ENCODE data around the gene PPP2R5B. TPM values are rescaled to one million over a fixed set of nuclear protein-coding genes. Genes with fewer than 3 reads are reported as not detected.

PPP2R5B gene
- total RNA-seq, 1 experiment from 2014 or later, result 38.0 TPM

- CTCF ChIA-PET, result interaction anchor here (0.7 to 7.1 kb wide), 5 partner anchors 14 to 44 kb away, joined by 3 to 93 read pairs (median 3); partner anchors contain the start of gene ATG2A
- DNase-seq (ENCODE audit: unreplicated experiment), result no peak
- Mint-ChIP-seq H3K9me3 (ENCODE audit: unreplicated experiment) (no peaks in the 10 kb centered on the region), H3K27ac (ENCODE audit: low read depth, unreplicated experiment) (peak overlapping the region; percentile 20), H3K4me1 (ENCODE audit: insufficient read depth, unreplicated experiment) (no peaks in the 10 kb centered on the region), H3K36me3 (ENCODE audit: insufficient read depth, unreplicated experiment) (no peaks in the 10 kb centered on the region), H3K4me3 (ENCODE audit: unreplicated experiment) (no peak overlapping the region), H3K27me3 (ENCODE audit: insufficient read depth, unreplicated experiment) (no peaks in the 10 kb centered on the region)
- intact Hi-C loops (cut with micrococcal nuclease), result no loop called here
- TF ChIP-seq, protein P1, sequence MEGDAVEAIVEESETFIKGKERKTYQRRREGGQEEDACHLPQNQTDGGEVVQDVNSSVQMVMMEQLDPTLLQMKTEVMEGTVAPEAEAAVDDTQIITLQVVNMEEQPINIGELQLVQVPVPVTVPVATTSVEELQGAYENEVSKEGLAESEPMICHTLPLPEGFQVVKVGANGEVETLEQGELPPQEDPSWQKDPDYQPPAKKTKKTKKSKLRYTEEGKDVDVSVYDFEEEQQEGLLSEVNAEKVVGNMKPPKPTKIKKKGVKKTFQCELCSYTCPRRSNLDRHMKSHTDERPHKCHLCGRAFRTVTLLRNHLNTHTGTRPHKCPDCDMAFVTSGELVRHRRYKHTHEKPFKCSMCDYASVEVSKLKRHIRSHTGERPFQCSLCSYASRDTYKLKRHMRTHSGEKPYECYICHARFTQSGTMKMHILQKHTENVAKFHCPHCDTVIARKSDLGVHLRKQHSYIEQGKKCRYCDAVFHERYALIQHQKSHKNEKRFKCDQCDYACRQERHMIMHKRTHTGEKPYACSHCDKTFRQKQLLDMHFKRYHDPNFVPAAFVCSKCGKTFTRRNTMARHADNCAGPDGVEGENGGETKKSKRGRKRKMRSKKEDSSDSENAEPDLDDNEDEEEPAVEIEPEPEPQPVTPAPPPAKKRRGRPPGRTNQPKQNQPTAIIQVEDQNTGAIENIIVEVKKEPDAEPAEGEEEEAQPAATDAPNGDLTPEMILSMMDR (IDR thresholded peaks at IDR 0.05; ENCODE audit: unreplicated experiment), result no peak
- BruUV-seq (replicated peaks), result no TSS peak
- POLR2A ChIA-PET, result no interaction called here
Observed at GRCh38 chr11:64891880-64892279, 32.6 kb upstream of the PPP2R5B start.

DNA sequence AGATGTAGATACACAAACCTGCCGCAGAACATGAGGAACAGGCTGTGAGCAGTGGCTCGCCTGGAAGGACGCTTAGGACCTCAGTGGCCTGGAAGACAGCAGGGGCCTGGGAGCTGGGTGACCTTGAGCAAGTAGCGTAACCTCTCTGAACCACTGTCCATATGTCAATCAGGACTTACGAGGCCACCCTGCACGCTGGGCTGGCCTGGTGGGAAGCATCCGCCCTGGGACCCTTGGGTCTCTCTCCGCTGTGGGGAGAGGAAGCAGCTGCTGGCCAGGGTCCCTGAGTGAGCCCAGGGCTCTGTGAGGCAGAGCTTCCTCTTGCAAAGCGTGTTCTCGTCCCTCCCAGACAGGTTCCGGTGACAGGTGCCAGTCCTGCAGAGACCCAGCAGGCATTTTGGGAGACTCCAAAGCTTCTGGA lies 32.1 kb upstream of the PPP2R5B start:
- TF ChIP-seq, protein P1 (IDR thresholded peaks at IDR 0.05; ENCODE audit: unreplicated experiment), result no peak
- BruUV-seq (replicated peaks), result no TSS peak
- CTCF ChIA-PET, result interaction anchor here (0.6 to 7.1 kb wide), 4 partner anchors 13 to 116 kb away, joined by 4 to 93 read pairs (median 11); partner anchors contain the start of gene ATG2A
- Mint-ChIP-seq H3K27ac (ENCODE audit: low read depth, unreplicated experiment) (peak overlapping the region; percentile 20), H3K36me3 (ENCODE audit: insufficient read depth, unreplicated experiment) (no peaks in the 10 kb centered on the region), H3K9me3 (ENCODE audit: unreplicated experiment) (no peaks in the 10 kb centered on the region), H3K27me3 (ENCODE audit: insufficient read depth, unreplicated experiment) (no peaks in the 10 kb centered on the region), H3K4me1 (ENCODE audit: insufficient read depth, unreplicated experiment) (no peaks in the 10 kb centered on the region), H3K4me3 (ENCODE audit: unreplicated experiment) (no peak overlapping the region)
- DNase-seq (ENCODE audit: unreplicated experiment), result no peak
- POLR2A ChIA-PET, result no interaction called here
- intact Hi-C loops (cut with micrococcal nuclease), result no loop called here

DNA sequence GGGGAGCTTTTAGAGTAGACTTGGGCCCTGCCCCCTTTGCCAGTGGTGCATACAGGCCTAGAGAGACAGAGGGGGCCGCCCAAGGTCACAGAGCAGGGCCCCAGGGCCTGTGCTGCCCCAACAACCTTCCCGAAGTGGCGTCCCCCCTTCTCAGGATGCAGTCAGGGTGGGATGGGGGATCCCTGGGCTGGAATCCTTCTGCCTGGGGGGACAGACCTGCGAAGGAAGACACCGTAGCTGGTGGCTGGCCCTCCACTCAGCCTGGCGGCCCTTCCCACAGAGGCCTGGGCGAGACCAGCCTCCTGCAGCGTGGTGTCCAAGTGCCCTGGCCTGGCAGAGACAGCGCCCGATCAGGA lies 31.7 kb upstream of the PPP2R5B start:
- H3K27me3 Mint-ChIP-seq (ENCODE audit: insufficient read depth, unreplicated experiment), result no peaks in the 10 kb centered on the region
- no TSS peak for BruUV-seq (replicated peaks)
- no peak overlapping the region for H3K4me3 Mint-ChIP-seq (ENCODE audit: unreplicated experiment)
- DNase-seq (ENCODE audit: unreplicated experiment), result no peak
- POLR2A ChIA-PET, result no interaction called here
- H3K9me3 Mint-ChIP-seq (ENCODE audit: unreplicated experiment), result no peaks in the 10 kb centered on the region
- CTCF ChIA-PET, result interaction anchor here (0.6 to 7.1 kb wide), 5 partner anchors 14 to 116 kb away, joined by 4 to 93 read pairs (median 6); partner anchors contain the start of gene ATG2A
- intact Hi-C loops (cut with micrococcal nuclease), result no loop called here
- TF ChIP-seq, protein P1 (IDR thresholded peaks at IDR 0.05; ENCODE audit: unreplicated experiment), result no peak
- no peak overlapping the region for H3K27ac Mint-ChIP-seq (ENCODE audit: low read depth, unreplicated experiment)
- H3K4me1 Mint-ChIP-seq (ENCODE audit: insufficient read depth, unreplicated experiment), result no peaks in the 10 kb centered on the region
- no peaks in the 10 kb centered on the region for H3K36me3 Mint-ChIP-seq (ENCODE audit: insufficient read depth, unreplicated experiment)

GRCh38 chr11:64893194-64894069 lies 31.1 kb upstream of the PPP2R5B start:
- Mint-ChIP-seq H3K36me3 (ENCODE audit: insufficient read depth, unreplicated experiment) (peaks cover 5% of the 10 kb centered on the region), H3K9me3 (ENCODE audit: unreplicated experiment) (no peaks in the 10 kb centered on the region), H3K4me3 (ENCODE audit: unreplicated experiment) (no peak overlapping the region), H3K4me1 (ENCODE audit: insufficient read depth, unreplicated experiment) (no peaks in the 10 kb centered on the region), H3K27ac (ENCODE audit: low read depth, unreplicated experiment) (no peak overlapping the region), H3K27me3 (ENCODE audit: insufficient read depth, unreplicated experiment) (no peaks in the 10 kb centered on the region)
- intact Hi-C loops (cut with micrococcal nuclease), result loop anchor here (1.0 to 2.0 kb wide), 2 partner anchors 46 to 107 kb away; no protein-coding TSS in a partner anchor
- TF ChIP-seq, protein P1 (IDR thresholded peaks at IDR 0.05; ENCODE audit: unreplicated experiment), result no peak
- BruUV-seq (replicated peaks), result no TSS peak
- no peak for DNase-seq (ENCODE audit: unreplicated experiment)
- ChIA-PET POLR2A (interaction anchor here (0.7 to 1.0 kb wide), 3 partner anchors 16 to 594 kb away, joined by 3 read pairs; no protein-coding TSS in a partner anchor), CTCF (interaction anchor here (0.6 to 7.1 kb wide), 23 partner anchors 8 to 1153 kb away, joined by 3 to 93 read pairs (median 5); partner anchors contain the start of genes ATG2A and CDC42BPG)

Measured in MCF 10A (cell line).